Hepatocyte (in vitro differentiated cells): ENCODE measurements around the gene KIF15. TPM values are rescaled to one million over a fixed set of nuclear protein-coding genes. Genes with fewer than 3 reads are reported as not detected.

ENCODE experiments used
- DNase-seq: peaks from one replicate; pipeline ENCODE4 v3.0.0-alpha.2; 2016; ENCODE audit warnings: low spot score
- H2AFZ ChIP-seq: fragments of 200-600 bp; sonication (generic); 2 replicates; pipeline ENCODE4 v1.6.0; 2016; ENCODE audit warnings: antibody characterized with exemption, mild to moderate bottlenecking
- H3K27ac ChIP-seq: fragments of 200-600 bp; sonication (generic); 2 replicates; pipeline ENCODE4 v1.5.1; 2016; ENCODE audit warnings: mild to moderate bottlenecking
- H3K27me3 ChIP-seq: fragments of 200-600 bp; sonication (generic); 2 replicates; pipeline ENCODE4 v1.6.1; 2016
- H3K36me3 ChIP-seq: fragments of 200-600 bp; sonication (generic); replicated peaks from 2 replicates; pipeline ENCODE4 v1.5.1; 2016; ENCODE audit warnings: low read depth; ENCODE audit not compliant: insufficient read depth
- H3K4me1 ChIP-seq: fragments of 200-600 bp; sonication (generic); 2 replicates; pipeline ENCODE4 v1.5.1; 2016; ENCODE audit warnings: mild to moderate bottlenecking, moderate library complexity; ENCODE audit not compliant: insufficient read depth
- H3K4me2 ChIP-seq: fragments of 200-600 bp; sonication (generic); 2 replicates; pipeline ENCODE4 v1.6.0; 2016
- H3K4me3 ChIP-seq: fragments of 200-600 bp; sonication (generic); 2 replicates; pipeline ENCODE4 v1.5.1; 2016; ENCODE audit warnings: mild to moderate bottlenecking
- H3K79me2 ChIP-seq: fragments of 200-600 bp; sonication (generic); 2 replicates; pipeline ENCODE4 v1.6.0; 2017; ENCODE audit warnings: mild to moderate bottlenecking
- H3K9me2 ChIP-seq: fragments of 200-600 bp; sonication (generic); replicated peaks from 2 replicates; pipeline ENCODE4 v1.6.0; 2017; ENCODE audit warnings: mild to moderate bottlenecking; ENCODE audit not compliant: insufficient read depth
- H3K9me3 ChIP-seq: fragments of 200-600 bp; sonication (generic); 2 replicates; pipeline ENCODE4 v1.5.1; 2016; ENCODE audit warnings: low read depth, mild to moderate bottlenecking
- H4K20me1 ChIP-seq: fragments of 200-600 bp; sonication (generic); 2 replicates; pipeline ENCODE4 v1.6.0; 2016; ENCODE audit warnings: mild to moderate bottlenecking; ENCODE audit not compliant: insufficient read depth, poor library complexity, severe bottlenecking
- CTCF ChIP-seq: fragments of 200-600 bp; sonication (generic); IDR thresholded peaks from 2 replicates; pipeline ENCODE4 v1.5.1; 2016; ENCODE audit warnings: antibody characterized with exemption, mild to moderate bottlenecking; ENCODE audit not compliant: poor library complexity
- EZH2 ChIP-seq: fragments of 200-600 bp; sonication (generic); IDR thresholded peaks from 2 replicates; pipeline ENCODE4 v1.6.1; 2016; ENCODE audit warnings: antibody characterized with exemption, mild to moderate bottlenecking, borderline replicate concordance
- EZH2phosphoT487 ChIP-seq: fragments of 200-600 bp; sonication (generic); IDR thresholded peaks from one replicate; pipeline ENCODE4 v1.6.1; 2018; ENCODE audit warnings: antibody characterized with exemption, mild to moderate bottlenecking, low read depth, moderate library complexity; ENCODE audit not compliant: unreplicated experiment, severe bottlenecking
- WGBS: methylation state at CpG from one replicate; pipeline ENCODE4 v1.1.6; 2016; ENCODE audit warnings: low lambda C conversion rate; ENCODE audit errors: missing lambda C conversion rate; 5-methylcytosine and 5-hydroxymethylcytosine counted together
- polyA plus RNA-seq: library from polyadenylated mRNA; unstranded; fragments of >200 nt; fragmentation: Nextera tagmentation; extraction: Ambion mirVana; gene quantifications from 2 replicates; pipeline ENCODE4 v1.2.1, GENCODE V29; 2016
- total RNA-seq: library from RNA; depleted of rRNA; stranded (reverse); fragments of >200 nt; gene quantifications from 2 replicates; pipeline ENCODE4 v1.2.3, GENCODE V29; 2014

KIF15 gene
- total and polyA plus RNA-seq, 2 experiments from 2014 or later: 2.6 to 4.1 TPM

- H3K4me3 ChIP-seq: no peak overlapping the region
- no peaks in the 10 kb centered on the region for H3K27me3 ChIP-seq
- H3K4me2 ChIP-seq: no peak overlapping the region
- no peak overlapping the region for H2AFZ ChIP-seq
- H3K9me2 ChIP-seq: no peaks in the 10 kb centered on the region
- H3K79me2 ChIP-seq: no peaks in the 10 kb centered on the region
- H3K9me3 ChIP-seq: no peaks in the 10 kb centered on the region
- no peak for DNase-seq
- H3K4me1 ChIP-seq: no peaks in the 10 kb centered on the region
- no peaks in the 10 kb centered on the region for H3K36me3 ChIP-seq
- WGBS: 86% methylated on average over 7 of the region's 7 CpGs
- no peaks in the 10 kb centered on the region for H4K20me1 ChIP-seq
- no peak overlapping the region for H3K27ac ChIP-seq
- TF ChIP-seq EZH2: no peak
- no peak for TF ChIP-seq EZH2phosphoT487
- TF ChIP-seq CTCF: no peak
Measured at GRCh38 chr3:44887101-44887500, 125.5 kb downstream of the KIF15 start.

GRCh38 chr3:44890258-44890657 is 128.7 kb downstream of the KIF15 start:
- TF ChIP-seq EZH2phosphoT487 (no peak), CTCF (no peak), EZH2 (no peak)
- Histone ChIP-seq H3K4me3 (no peak overlapping the region), H4K20me1 (no peaks in the 10 kb centered on the region), H3K4me1 (no peaks in the 10 kb centered on the region), H3K27ac (no peak overlapping the region), H3K79me2 (no peaks in the 10 kb centered on the region), H3K4me2 (no peak overlapping the region), H3K27me3 (no peaks in the 10 kb centered on the region), H3K9me2 (no peaks in the 10 kb centered on the region), H2AFZ (no peak overlapping the region), H3K36me3 (no peaks in the 10 kb centered on the region), H3K9me3 (no peaks in the 10 kb centered on the region)
- no peak for DNase-seq
- WGBS: 67% methylated on average over 3 of the region's 3 CpGs

DNA sequence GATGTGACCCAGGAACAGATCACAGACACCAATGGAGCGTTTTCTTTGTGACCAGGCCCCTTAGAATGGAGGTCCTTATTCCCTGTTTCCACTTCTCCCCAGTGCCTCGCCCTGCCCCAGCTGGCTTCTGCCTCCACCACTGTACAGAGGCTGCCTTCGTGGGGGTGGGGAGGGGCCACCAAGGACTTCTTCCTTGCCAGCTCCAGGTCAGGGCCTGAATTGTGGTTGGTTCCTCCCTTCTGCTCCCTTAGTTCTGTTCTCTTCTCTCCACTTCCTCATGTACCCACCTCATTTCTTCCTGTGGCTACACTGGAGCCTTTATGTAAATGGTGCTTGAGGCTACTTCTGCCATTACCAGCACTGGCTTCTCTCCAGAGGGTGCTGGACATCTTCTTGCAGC is 129.3 kb downstream of the KIF15 start:
- Histone ChIP-seq H3K4me2 (no peak overlapping the region), H3K27ac (no peak overlapping the region), H3K4me3 (no peak overlapping the region), H4K20me1 (no peaks in the 10 kb centered on the region), H3K9me3 (no peaks in the 10 kb centered on the region), H3K27me3 (no peaks in the 10 kb centered on the region), H3K79me2 (no peaks in the 10 kb centered on the region), H3K4me1 (no peaks in the 10 kb centered on the region), H2AFZ (no peak overlapping the region), H3K36me3 (no peaks in the 10 kb centered on the region), H3K9me2 (no peaks in the 10 kb centered on the region)
- no peak for DNase-seq
- 86% methylated on average over 3 of the region's 3 CpGs for WGBS
- TF ChIP-seq EZH2phosphoT487: no peak
- TF ChIP-seq EZH2: no peak
- no peak for TF ChIP-seq CTCF

- no peak for TF ChIP-seq EZH2phosphoT487
- no peak for TF ChIP-seq EZH2
- no peak for TF ChIP-seq CTCF
- H2AFZ ChIP-seq: no peak overlapping the region
Measured at GRCh38 chr3:44892689-44893088, 131.1 kb downstream of the KIF15 start.

More at GRCh38 chr3:44892689-44893088, 131.1 kb downstream of the KIF15 start:
- no peaks in the 10 kb centered on the region for H3K79me2 ChIP-seq
- no peak overlapping the region for H3K27ac ChIP-seq
- 83% methylated on average over 3 of the region's 3 CpGs for WGBS
- no peaks in the 10 kb centered on the region for H3K4me1 ChIP-seq
- H3K36me3 ChIP-seq: no peaks in the 10 kb centered on the region
- no peak overlapping the region for H3K4me2 ChIP-seq
- no peak overlapping the region for H3K4me3 ChIP-seq
- no peaks in the 10 kb centered on the region for H3K9me3 ChIP-seq
- H3K27me3 ChIP-seq: no peaks in the 10 kb centered on the region
- no peaks in the 10 kb centered on the region for H3K9me2 ChIP-seq
- no peaks in the 10 kb centered on the region for H4K20me1 ChIP-seq
- DNase-seq: no peak
